GM21529 (cell line): ENCODE results near the gene TMEM19.

Source experiments
- ATAC-seq: cut with Tn5 transposase; IDR thresholded peaks from one replicate; pipeline ENCODE4 v1.9.1; 2021; ENCODE audit not compliant: unreplicated experiment

Gene TMEM19

DNA sequence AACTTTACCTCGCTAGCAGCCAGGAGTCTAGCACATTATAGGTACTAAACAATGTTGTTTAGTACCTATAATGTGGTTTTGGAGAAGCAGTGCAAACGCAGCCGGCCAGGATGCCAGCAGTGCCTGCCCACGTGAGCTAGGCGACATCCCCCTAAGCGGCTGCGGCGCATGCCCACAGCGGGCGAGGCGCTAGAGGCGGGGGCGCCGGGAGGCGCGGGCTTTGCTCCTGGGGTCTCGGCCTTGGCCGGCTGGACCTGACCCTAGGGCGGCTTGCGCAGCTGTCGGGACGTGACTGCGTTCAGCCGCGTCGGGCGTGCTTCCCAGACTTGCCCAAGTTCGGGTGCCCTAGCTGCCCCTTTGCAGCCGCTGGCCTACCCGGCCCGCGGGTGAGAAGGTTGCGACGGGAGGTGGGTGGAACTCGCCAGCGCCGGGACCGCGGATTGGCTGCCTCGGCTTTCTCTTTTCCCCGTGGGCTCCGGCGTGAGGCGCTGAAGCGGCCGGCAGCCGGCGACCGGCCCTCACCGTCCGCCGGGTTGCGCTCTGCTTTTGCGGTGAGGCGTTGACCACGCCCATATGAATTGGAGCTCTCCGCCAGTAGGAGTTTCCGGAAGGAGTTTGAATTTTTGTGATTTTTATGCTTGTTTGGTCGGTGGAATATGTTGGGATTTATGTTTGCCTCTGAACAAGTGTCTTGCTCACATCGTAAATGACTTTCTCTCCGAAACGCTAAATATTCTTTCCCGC, at the start of gene TMEM19:
TSS of gene TMEM19 (plus strand) at position 169 of the 744 bp plus-strand sequence. CDS start 599 bp downstream, outside the sequence.
- ATAC-seq, result peak; percentile 88

DNA sequence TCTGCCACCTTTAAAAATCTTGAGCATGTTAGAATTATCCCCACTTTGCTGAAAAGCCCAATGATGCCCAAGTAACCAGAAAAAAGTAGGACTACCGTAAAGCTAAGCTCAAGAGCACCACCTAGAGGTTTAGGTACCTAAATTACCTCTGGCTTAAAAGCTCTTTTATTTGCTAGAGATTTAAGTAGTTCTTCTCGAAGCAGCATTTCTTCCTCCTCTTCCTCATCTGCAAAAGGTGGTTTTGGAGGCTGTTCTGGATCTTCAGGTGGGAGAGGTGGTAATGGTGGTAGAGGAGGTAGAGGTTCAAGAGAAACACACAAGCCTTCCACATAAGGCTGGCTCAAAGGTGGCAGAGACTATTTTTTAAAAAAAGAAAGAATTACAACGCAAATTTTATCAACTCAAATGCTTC, 49.2 kb upstream of the TMEM19 start:
- peak; percentile 66 for ATAC-seq

DNA sequence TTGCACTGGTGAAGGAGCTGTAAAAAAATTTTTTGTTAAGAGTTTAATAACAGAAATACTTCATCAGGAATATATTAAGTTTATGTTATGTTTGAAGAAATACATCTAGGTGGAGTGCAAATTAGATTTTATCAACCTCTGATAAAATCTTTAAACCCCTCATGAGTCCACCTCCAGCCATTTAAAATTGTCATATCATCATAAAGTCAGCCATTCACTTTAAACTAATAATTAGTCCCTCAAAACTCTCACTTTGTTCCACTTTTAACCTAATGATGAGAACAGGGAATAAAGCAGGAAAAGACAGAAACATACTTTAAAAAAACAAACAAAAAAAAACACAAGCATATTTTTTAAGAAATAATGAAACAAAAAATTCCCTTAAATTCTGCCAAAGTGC, 47.4 kb upstream of the TMEM19 start:
- ATAC-seq, result no peak

DNA sequence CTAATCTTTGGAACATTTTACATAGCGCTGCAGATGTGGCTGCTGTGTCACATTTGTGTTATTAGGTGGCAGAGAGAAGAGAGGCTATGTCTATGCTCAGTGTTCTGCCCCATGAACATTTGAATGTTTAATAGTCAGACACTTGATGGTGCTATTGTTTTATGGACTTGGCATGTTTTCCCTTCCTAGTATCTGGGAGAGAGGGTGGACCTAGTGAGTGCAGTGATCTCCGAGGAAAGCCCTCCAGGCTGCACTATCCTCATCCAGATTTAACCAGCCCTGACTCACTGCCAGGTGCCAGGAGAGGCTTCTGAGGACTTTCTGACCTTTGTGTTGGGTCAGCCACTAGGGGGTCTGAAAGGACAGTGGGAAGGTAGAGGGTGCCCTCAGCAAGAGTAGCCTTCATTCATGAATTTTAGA, 46.5 kb upstream of the TMEM19 start:
- no peak for ATAC-seq

DNA sequence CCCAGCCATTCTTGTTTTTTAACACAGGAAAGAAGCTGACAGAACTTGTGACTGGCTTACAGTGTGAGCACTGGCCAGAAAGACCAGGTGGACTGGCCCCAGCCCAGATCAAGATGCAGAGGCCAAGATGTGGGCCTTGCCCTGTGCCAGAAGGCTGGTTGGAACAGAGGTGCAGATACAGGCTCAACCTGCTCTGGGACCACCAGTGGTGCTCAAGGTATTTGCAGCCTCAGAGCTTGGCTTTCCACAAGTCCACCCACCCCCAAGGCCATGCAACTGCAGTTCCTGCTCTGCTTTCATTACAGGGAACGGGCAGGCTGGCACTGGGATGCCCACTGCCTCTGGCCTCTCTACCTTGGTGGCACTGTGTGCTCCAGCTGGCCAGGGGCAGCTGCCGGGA, 45.6 kb upstream of the TMEM19 start:
- no peak for ATAC-seq

DNA sequence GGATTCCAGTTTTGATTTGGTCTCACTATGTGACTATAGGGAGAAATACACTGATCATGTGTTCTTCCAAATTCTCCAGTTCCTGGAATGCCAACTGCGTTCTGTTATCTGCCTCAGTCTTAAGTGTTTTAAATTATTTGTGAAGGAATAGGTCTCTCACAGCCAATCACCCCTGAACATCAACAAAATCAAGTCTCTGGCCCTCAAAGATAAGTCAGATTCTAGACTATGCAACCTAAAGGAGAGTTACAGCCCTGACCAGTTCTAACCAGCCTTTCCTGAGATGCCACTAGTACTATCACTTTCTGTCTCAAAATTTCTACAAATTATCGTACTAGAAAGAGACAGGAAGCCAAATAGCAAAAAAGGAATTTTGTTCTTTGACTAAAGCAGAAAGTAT, 44.5 kb upstream of the TMEM19 start:
- no peak for ATAC-seq

DNA sequence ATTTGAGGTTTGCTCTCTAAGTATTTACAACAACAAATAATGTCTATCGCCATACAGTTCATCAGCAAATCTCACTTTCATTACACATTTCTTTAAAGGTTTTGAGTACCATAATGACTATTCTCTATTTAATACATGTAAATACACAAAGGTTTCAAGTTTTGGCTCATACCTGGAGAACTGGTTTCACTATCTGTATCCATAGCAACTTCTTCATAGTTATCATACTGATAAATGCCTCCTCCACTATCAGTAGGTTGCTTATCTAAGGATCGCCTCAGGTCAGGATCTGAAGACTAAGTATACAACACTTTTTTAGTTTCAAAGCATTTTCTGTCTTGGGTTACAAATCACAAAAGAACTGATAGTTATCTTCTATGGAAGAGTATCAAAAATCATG, 43.6 kb upstream of the TMEM19 start:
- peak; percentile 46 for ATAC-seq

DNA sequence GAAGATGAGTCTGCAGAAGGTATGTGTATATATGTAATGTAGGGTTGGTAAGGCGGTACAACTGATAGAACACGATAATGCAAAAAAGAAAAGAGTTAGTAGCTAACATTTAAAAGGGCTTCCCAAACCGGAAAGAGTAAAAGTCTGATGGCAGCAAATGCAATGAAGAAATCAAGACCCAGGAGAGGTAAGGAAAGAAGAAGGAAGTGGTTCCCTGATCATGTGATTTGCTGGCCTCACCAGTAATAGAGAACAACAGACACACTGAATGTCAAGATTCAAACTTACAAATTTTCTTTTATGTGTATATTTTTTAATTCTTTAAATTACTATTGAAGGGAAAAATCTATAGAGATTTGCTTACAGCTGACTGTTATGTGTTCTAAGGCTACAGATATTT, 40.6 kb upstream of the TMEM19 start:
- no peak for ATAC-seq

DNA sequence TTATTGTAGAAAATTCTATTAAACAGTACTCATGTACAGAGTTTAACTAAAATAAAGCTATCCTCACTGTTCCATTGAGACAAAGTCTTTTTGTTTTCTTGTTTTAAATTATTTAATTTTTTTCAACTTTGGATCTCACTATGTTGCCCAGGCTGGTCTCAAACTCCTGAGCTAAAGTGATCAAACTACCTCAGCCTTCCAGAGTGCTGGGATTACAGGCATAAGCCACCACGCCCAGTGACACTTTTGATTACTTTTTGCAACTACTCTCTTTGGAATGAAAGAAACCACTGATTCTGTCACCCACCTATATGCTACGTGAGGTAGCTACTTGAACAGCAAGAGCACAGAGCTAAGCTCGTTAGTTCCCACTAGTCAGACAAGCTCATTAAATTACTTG, 39.4 kb upstream of the TMEM19 start:
- no peak for ATAC-seq

DNA sequence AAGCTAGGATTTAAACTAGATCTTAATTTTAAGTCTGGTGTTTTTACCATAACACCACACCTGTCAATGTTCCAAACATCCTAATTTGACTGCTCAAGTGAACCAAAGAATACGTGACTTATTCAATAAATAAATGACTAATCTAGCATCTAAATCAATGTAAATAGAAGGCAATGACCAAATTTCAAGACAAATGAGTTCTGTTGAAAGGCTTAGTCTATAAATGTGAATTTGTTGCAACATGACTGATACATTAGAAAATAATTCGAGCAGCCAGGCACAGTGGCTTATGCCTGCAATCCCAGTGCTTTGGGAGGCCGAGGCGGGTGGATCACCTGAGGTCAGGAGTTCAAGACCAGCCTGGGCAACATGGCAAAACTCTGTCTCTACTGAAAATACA, 37.3 kb upstream of the TMEM19 start:
- ATAC-seq, result no peak

DNA sequence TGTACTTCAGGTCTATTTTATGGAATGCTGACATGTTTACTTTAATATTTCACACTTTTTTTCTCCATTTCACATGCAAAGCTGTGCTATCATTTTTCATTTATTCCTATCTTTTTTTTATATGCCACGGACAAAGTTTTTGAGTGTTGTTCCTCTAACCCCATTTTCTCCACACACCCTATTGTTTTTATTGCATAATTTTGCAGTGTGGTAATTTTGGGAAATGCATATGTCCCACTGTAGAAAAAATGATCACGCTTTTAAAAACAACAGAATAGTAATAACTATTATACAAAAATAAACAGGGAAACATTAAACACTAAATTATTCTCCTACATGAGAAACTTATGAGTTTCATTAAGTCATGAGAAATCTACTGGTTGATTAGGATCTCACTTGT, 36.5 kb upstream of the TMEM19 start:
- no peak for ATAC-seq

DNA sequence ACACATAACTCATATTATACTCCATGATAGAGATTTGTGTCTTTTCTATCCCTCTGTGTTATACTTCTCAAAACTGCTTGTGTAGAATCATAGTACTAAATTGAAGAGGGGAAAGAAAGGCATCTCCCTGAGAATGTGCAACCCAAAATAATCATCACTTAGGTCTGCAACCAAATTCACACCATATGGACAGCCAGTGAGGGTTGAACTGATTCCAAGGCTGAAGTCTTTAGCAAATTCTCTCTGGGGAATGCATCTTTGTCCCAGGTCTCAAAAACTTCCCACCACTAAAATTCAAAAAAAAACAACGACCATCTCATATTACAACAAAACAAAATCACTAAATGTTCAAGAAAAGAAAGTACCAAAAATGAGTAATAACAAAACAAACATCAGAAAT, 33.2 kb upstream of the TMEM19 start:
- no peak for ATAC-seq

DNA sequence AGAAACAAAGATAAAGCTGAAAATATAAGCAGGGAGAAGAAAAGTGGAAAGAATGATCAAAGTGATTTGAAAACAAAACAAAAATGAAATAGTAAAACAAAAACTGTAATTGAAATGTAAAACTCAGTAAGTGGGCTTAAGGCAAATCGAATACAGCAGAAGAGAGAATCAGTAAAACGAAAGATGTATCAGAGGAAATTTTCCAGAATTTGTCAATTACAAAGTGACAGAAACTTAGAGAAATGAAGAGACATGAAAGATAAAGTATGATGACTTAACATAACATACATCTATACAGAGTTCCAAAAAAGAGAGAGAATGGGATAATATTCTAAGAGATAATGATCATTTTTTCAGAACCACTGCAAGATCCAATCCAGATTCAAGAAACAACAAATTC, 32.7 kb upstream of the TMEM19 start:
- ATAC-seq, result no peak

DNA sequence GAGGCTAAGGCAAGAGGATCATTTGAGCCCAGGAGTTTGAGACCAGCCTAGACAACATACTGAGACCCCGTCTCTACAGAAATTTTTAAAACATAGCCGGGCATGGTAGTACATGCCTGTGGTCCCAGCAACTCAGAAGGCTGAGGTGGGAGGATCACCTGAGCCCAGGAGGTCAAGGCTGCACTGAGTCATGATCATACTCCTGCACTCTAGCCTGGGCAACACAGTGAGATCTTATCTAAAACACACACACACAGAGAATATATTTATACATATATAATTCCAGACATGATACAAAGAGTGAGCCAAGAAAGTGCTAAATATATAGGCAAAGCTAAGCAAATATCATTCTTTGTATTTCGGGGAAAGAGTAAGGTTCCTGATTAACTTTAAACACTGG, 31.7 kb upstream of the TMEM19 start:
- no peak for ATAC-seq

DNA sequence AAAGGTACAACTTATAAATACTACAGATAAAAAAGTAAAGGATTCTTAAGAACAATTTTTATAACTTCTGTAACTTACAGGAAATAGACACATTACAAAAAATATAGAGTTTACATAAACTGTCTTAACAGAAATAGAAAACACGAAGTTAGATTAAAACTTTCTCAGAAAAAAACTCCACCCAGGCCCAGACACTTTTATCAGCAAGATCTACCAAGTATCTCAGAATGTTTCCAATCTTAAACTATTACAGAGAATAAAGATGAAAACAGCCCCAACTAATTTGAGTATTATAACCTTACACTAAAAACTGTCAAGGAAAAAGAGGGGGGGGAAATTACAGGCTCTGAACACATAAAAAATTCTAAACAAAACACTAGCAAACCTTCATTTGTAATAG, 30.4 kb upstream of the TMEM19 start:
- no peak for ATAC-seq

DNA sequence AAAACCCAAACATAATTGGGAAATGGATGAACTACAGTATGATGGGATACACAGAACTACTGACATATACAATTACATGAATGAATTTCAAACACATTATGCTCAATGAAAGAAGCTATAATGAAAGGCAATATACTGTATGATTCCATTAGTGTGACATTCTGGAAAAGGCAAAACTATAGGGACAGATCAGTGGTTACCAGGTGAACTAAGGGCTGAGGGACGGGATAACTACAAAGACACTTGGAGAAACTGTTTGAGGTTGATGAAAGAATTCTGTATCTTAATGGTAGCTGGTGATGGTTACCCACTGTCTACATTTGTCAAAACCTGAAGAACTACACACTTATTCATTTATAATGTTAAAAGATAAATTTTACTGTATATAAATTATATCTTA, 30.0 kb upstream of the TMEM19 start:
- ATAC-seq, result no peak

DNA sequence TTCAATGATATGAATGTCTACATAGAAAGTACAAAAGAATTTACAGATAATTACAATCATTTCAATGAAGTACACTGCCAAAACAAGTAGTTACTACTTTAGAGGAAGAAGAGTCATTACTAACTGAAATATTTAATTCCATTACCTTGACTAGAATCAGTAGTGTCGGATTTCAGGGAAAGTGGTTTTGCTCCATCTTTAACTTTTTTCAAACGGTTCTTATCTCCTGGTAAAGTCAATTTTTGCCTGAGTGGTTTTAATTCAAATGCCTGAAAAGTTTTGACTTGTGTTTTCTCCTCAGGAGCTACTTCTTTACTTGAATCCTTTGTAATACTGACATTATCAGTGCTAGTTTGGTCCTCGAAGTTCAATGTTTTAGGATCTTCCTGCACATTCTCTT, 29.1 kb upstream of the TMEM19 start:
- ATAC-seq, result no peak

DNA sequence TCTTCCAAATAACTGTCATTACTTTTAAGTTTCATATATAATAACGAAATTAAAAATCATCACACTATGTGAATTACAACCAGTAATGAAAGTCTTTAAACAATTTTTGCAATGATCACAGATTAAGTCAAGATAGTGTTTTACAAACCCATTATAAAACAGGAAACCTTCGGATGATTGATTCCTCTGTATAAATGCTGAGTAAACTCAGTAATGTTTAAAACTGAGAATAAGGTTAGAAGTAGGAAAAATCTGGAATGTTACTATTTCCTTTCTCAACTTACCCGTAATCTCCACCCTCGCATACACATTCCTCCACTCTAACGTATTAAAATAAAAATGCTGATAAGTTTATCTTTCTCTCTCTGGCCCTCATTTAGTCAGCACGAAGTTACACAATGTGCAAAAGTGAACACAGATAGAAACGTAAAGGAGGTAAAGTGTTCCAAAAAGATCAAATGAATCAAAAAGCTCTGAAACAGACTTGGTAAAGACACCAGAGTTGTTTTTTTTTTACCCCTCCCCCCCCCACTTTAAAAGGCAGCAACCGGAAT, 23.8 kb upstream of the TMEM19 start:
- ATAC-seq, result no peak

DNA sequence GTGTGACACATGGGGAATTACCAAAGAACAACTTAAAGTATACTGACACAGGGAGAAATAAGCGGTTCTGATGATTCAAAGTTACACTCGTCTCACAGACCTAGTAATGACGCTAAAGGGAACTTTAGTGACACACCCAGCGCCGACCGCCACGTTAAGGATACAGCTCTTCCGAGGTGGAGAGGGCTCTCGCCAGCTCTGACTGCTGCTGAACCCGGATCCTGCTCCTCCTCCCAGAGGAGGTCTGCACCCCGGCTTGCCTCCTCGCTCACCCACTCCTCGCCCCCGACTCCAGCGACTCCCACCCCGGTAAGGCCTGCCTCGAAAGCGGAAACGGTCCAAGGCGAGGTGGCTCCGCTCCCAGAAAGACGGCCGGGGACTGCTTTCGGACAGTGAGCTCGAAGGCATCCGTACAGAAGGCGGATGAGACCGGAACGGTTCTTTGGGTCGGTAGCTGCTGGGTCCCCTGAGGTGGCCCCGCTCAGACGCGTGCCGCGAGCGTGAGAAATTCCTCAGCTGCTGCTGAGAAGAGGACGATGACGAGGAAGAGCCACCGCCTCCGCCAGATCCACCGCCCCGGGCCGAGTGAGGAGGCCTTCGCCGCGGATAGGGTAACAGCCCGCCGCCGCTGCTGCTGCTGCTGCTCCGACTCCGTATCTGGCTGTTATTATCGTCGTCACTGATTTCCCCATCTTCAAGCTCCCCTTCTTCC, 22.9 kb upstream of the TMEM19 start:
- peak; percentile 18 for ATAC-seq

DNA sequence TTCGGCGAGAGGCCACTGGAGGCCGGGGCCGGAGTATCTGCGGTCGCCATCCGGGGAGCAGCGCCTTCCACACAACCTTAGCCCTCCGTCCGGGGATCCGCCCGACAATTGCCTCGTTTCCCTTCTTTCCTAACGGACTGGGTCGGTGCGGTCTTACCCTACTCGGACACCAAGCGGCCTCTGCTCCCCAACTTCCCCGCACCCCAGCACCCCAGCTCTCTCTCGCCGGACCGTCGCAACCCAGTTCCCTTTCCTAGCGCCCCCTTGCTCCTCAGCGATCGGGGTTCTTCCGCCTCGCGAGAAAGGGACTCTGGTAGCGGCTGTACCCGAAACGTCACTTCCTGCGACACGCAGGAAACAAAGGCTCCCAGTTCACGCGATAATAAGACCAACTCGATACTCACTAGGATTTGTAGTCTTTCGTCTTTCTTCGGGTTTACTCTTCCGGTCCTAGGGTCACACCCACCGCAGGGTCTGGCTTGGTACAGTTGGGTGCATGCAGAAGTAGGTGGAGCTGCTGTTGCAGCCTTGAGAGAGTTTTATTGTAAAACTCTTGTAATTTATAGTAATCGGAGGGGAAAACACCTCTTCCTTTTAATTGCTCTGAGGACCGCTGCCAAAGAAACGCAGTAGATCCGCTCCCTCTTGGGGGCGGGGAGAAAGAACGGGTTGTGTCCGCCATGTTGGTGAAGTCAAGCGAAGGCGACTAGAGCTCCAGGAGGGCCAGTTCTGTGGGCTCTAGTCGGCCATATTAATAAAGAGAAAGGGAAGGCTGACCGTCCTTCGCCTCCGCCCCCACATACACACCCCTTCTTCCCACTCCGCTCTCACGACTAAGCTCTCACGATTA, 22.1 kb upstream of the TMEM19 start, which contains the start of the genes THAP2 and ZFC3H1:
TSS of gene THAP2 (plus strand) at position 741 of the 850 bp plus-strand sequence. CDS start 209 bp downstream, outside the sequence.
TSS of gene ZFC3H1 (minus strand) at position 288 of the 850 bp plus-strand sequence. CDS start at position 50, 238 bp downstream.
- ATAC-seq, result peak; percentile 91
